Smooth muscle cell of bladder (primary cell): ENCODE results near the gene NBL1. TPM values are rescaled to one million over a fixed set of nuclear protein-coding genes. Genes with fewer than 3 reads are reported as not detected.

Experiments
- total RNA-seq: library from RNA; depleted of rRNA; stranded (reverse); fragments of >200 nt; gene quantifications from 2 replicates; pipeline ENCODE4 v1.2.3, GENCODE V29; 2014

NBL1 gene
- 176 and 224 TPM in 2 replicates for total RNA-seq

DNA sequence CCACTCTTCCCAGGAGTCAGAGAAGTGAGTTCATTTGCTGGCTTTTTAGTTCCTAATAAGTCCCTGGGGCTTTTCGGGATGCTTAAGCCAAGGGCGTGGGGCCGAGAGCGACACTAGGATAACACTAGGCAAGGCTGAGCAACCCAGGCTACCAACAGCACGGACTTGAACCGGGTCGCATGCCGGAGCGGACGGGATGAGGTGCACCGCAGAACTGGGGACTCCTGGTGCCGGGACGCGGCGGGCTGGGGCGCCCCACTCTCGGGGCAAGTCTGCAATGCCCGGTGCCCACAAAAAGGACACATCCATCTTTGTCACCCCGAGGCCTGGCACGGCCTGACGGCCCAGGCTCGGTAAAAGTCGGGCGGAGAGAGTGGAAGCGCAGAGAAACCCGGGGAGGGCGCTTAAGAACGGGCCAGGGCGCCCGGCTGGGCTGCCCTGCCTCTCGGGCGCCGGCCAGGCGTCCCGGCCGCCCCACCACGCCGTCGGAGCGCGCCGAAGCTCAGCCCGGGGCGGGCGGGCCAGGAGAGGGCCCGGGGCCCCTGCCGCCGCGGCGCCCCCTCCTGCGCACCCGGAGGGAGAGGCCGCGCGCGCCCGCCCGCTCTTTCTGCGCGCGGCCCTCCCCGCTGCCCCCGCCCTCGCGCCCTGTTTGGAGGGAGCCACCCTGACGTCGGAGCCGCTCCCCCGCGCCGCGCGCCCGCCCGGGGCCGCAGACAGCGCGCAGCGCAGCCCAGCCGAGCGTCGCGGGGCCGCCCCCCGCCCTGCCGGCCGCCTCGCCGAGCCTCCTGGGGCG is at the start of gene NBL1:
TSS of gene NBL1 (plus strand) at position 710 of the 793 bp plus-strand sequence. CDS start 10,720 bp downstream, outside the sequence.

GRCh38 chr1:19664453-19665185 is 20.5 kb downstream of the NBL1 start, which contains the start of gene HTR6:
TSS of gene HTR6 (plus strand) at chr1:19664875. CDS start at chr1:19665754, 879 bp downstream.

Other genes starting within 250 kb of the NBL1 start
- gene CAPZB, start 158.8 kb upstream of the NBL1 start, total RNA-seq, result 121 and 145 TPM in 2 replicates
- not detected in 2 replicates for gene HTR6, start 20.6 kb downstream of the NBL1 start, total RNA-seq
- gene TMCO4, start 155.6 kb downstream of the NBL1 start, total RNA-seq, result 11.7 and 13.2 TPM in 2 replicates
- gene RNF186, start 171.0 kb downstream of the NBL1 start, total RNA-seq, result not detected in 2 replicates
- 4.1 and 7.0 TPM in 2 replicates for gene OTUD3, start 238.1 kb downstream of the NBL1 start, total RNA-seq